LoVo (cell line): Measurements from ENCODE around the gene ABHD4.
"Not testable (repeated sequence)": the region's sequence is repeated elsewhere in the genome, so short reads cannot be mapped to it uniquely, and the experiment has no call there.

ENCODE experiments used
- DNase-seq: peaks from one replicate; pipeline ENCODE4 v3.0.0-alpha.2; 2016; ENCODE audit warnings: low spot score

ABHD4 gene

DNA sequence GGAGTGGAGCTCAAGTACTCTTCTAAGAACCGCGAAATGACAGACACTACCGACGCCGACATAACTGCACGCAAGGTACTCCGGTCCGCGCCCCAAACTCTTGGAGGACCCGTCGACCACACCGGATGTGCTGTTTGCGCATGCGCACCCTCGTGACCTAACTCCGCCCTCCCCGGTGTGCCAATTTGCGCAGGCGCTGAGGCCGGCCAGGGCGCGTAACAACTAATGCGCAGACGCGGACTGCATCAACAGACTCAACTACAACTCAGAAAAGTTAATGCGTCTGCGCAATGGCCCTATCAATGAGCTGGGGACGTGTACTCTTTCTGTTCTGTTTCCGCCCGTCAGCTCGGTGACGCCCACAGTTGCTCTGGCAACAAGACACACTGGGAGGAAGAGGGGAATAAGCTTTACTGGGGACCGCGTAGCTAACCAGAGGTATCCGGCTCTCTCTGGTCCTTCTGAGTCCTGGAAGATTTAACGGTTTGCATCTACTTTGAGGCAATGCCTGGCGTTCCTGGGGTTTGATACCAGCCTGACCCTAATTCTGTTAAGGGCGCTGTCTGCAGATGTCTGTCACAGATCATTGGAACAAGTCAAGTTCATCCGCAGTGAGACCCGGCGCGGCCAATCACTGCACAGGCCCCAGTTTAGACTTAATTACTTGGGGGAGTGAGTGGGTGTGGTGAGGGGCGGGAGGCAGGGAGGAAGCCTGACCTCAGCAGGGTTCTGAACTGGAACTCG lies 8.8 kb upstream of the ABHD4 start, which contains the start of gene DAD1:
Gene DAD1, minus strand, starts transcription at position 129 of the 744 bp plus-strand sequence. Its CDS starts 67 bp downstream, at position 62.
- peak; percentile 99 for DNase-seq

DNA sequence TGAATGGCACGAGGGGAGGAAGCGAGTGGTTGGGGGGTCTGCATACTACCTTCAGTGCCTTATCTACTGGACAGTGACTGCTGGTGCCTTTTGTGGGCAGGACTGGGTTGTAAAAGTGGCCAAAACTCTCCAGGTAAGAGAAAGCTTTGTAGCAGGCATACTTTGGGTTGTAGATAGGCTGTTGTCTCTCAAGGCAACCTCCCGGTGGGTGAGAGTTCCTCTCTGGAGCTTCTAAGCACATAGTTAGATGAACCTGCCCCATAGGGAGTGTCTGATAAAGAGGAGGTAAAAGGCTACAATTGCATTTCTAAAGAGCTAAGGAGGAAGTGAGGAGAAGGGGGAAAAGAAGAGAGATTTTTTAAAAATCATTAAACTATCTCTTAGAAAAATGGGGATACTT lies 4.9 kb upstream of the ABHD4 start:
- no peak for DNase-seq

DNA sequence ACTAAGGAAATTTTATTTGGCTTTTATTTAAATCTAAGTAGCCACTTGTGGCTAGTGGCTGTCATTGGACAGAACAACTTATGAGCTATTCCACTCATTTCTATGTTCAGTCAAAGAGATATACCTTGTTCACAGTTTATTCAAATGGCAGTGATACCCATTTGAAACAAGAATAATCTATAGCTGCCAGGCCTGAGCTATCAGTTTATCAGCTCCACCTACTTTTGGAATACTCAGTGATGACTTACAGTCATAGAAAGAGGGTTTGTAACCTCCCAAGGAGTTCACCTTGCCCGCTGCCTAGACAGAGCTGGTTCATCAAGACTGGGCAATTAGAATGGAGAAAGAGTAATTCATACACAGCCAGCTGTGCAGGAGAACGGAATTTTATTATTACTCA lies 4.5 kb upstream of the ABHD4 start:
- no peak for DNase-seq

DNA sequence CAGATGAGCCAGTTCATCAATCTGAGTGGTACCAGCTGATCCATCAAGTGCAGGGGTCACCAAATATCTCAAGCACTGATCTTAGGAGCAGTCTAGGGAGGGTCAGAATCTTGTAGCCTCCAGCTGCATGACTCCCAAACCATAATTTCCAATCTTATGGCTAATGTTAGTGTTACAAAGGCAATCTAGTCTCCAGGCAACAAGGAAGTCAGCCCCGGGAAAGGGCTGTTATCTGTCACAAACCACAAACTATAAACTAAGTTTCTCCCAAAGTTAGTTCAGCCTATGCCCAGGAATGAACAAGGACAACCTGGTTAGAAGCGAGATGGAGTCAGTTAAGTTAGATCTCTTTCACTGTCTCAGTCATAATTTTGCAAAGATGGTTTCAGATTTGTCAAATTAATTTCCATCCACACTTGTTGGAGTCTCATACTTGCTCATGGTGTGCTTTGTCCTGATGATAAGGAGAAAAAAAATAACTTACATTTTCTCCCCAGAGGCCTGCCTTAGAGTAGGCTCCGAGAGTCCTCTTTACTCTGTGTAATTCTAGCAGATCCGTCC lies 3.9 kb upstream of the ABHD4 start:
- no peak for DNase-seq

DNA sequence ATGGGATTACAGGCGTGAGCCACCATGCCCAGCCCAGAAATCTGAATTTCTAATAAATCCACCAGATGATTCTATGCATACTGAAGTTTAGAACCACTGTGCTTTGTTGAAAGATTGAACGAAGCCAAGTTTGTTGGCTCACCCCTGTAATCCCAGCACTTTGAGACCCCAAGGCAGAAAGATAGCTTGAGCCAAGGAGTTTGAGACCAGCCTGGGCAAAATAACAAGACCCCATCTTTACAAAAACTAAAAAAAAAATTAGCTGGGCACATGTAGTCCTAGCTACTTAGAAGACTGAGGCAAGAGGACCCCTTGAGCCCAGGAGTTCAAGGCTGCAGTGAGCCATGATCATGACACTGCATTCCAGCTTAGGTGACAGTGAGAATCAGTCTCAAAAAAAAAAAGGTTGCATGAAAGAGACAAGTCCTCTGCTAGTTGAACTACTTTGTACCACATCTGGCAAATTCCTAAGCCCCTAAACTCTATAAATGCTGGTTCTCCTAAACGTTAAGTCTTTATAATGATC lies 1.7 kb upstream of the ABHD4 start:
- DNase-seq, result no peak

DNA sequence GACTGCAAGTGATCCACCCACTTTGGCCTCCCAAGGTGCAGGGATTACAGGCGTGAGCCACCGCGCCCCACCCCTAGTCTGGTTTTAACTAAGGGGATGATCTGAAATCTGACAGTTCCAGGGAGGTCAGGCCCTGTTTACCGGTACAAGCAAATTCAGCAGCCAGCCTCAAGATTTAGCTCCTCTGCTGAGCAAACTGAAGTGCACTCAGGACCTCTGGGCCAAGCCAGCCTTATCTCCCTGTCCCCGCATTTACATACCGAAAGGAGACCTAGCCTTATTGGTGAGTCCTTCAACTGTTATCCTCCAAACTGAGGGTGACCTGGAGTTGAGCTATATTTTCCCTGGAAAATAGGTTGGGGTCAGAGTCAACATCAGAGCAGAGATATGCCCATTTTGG lies 835 bp upstream of the ABHD4 start:
- DNase-seq, result no peak

DNA sequence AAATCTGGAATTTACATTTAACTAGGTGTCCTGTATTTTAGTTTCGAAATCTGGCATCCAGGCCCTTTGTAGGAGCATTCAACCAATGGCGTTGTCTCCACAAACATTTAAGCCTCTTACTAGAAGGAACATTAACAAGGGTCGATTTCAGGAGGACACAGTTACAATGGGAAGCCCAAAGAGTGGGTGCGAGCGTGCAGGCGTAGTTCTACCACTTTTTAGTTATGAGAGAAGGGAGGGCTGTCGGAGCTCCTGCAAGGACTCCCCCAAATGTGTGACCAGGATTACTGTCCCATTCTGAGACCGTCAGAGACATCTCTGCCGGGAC lies 365 bp upstream of the ABHD4 start:
- DNase-seq, result no peak

DNA sequence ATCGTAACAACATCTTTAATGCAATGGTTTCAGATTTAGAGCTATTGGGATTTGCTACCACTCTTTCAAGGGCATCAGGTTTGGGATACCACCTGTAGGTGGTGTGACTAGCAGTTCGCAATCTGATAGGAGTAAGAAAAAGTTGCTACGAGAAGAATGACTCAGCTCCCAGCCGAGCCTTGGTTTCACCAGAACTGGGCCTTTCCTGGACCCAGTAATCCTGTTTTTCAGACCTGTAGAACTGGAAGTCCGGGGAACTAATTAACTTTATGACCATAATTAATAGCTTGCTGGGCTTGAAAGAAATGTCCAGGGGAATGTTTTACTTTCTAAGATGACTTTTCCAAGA lies 770 bp downstream of the ABHD4 start:
- DNase-seq, result peak; percentile 61

DNA sequence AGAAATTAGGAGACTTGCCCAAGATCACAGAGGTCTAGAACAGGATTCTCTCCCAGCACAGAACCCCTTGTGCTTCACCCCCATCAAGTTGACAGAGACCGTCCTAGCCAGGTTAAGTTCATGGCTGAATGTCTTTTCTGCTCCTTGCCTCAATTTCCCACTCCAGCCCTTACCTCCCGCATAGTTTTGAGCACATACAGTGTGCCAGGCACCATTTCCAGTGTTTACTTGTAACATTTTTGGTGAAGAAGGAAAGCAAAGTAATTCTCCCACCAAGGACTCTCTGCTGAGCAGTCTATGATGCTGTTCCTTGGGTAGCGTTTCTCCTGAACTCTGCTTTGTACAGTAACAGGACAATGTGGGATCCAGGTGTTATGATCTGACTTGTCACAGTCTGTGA lies 1.2 kb downstream of the ABHD4 start:
- DNase-seq, result no peak

DNA sequence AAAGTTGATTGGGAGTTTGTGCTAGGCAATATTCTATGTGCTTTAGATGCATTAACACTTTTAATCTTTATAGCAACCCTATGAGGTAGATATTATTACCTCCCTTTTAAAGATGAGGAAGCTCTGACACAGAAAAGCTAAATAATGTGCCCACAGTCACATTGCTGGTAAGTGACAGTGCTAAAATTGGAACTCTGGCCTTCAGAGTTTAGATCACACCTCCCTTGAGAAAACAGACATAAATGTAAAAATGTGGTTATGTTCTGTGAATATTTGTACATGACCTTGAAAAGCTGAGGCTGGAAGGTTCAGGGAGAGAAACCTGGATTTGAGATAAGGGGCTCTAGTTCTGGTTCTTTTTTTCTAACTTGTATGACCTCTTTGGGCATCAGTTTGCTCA lies 1.9 kb downstream of the ABHD4 start:
- no peak for DNase-seq

DNA sequence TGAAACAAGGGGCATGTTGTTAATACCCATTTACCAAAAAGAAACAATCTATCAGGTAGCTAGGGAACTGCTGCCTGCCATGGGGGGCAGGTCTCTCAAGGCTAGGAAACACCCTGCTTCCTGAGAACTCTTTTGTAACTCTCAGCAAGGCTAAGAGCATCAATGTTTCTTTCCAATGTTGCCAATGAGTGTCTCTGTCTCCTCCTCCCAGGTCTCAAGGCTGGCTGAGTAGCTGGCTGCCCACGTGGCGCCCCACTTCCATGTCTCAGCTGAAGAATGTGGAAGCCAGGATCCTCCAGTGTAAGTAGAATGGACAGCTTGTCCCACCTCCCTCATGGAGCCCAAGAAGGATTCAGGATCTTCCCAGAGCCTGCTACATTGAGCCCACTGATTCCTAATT lies 3.4 kb downstream of the ABHD4 start:
- DNase-seq, result no peak

DNA sequence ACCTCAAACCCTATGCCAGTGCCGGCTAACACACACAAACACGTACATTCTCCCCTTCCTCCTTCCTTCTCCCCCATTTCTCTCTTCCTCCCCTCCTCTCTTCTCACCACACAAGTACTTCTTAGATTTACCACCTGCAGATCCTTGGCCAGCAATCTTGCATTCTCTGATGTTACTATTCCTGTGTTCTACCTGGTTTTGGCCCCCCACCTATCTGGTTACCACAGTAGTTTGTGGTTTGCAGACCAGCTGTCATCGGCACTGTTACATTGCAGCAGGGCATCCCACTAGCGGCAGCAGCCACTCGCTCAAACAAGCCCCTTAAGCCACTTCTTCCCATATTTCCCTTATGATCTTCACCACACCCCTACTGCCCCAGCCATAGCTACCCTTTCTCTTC lies 3.9 kb downstream of the ABHD4 start:
- no peak for DNase-seq

DNA sequence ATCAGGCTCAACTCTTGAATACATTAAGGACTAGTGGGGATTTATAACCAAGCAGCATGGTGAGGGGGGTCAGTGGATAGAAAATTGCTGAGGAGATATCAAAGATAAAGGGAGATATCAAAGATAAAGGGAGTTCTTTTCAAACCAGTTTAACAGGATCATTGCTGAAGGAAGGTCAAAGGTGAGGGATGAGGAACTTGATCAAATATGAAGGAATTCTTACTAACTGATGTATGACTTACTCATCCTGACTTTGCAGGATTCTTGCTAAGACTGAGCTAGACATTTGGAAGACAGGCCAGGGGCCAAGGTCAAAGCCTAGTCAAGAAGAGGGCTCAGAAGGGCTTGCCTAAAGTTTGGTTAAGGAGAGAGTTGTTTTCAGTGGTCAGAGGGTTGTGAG lies 4.8 kb downstream of the ABHD4 start:
- DNase-seq, result no peak

DNA sequence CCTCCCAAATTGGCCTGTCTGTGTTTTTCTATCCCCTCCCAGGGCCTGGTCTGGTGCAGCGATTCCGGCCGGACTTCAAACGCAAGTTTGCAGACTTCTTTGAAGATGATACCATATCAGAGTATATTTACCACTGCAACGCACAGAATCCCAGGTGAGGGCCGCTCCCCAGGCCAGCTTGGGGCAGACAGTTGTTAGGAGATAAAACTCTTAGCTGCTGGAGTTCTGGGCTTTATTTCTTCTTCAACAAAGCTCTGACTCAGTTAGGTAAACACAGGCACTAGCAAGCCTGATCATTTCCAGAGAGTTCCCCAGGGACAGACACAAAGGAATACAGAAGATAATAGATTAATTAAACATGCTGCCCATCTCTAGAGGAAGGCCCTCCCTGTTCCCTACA lies 8.3 kb downstream of the ABHD4 start:
- no peak for DNase-seq

DNA sequence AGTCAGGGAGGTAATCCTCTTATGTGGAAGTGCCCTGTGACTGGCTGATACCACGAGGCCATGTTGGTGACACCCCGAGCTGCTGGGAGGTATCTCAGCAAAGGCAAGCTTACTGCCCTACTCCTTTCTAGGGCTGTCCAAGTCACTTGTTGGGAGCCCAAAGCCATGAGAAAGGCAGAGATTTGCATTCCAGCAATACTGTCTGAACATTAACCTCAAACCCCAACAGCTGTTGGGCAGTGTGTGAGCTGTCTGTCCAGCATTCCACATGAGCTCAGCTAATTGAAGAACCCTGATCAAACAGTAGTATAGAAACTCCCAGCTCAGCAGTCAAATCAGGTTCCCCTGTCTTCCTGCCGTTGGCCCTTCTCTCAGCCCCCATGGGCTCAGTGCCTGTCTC lies 9.2 kb downstream of the ABHD4 start:
- DNase-seq, result no peak

DNA sequence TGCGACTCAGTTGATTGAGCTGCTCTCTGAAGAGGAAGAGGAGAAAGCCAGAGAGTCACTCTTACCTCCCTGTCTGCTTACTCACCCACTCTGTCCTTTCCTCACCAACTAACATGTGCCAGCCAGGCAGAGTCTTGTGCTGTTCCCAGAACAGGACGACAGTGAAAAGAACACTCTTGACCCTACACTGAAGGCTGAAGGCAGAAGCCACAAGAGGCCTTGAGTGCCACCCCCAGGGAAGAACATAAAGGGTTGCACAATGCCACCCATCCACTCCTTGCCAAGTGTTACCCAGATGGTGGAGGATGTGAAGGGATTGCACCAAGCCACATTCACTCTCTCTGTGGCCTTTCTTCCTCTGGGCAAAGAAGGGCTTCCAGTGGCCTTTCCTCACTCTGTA lies 12.8 kb downstream of the ABHD4 start:
- DNase-seq, result no peak

DNA sequence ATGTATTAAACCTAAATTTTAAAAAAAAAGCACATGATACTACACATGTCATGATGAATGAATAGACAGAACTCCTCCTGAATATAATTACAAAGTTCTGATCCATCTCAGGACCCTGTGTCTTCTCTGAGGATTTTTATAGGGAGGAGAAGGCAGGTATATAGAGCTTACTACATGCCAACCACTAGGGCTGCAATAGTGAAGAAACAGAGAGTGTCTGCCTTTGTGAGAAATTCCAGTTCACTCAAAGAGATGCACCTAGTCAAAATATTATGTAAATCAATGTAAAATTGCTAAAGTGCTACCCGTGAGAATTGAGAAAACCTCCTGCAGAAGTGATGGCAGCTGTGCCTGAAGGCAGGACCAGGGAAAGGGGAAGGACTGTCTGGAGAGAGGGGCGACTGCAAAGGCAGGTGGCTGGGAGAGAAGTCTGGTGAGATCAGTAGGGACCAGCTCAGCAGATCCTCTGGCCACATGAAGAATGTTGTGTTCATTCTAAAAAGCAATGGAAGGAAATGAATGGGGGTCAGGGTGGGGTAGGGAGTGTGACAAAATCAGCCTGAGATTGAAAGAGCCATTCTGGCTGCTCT lies 15.1 kb downstream of the ABHD4 start:
- DNase-seq, result no peak

DNA sequence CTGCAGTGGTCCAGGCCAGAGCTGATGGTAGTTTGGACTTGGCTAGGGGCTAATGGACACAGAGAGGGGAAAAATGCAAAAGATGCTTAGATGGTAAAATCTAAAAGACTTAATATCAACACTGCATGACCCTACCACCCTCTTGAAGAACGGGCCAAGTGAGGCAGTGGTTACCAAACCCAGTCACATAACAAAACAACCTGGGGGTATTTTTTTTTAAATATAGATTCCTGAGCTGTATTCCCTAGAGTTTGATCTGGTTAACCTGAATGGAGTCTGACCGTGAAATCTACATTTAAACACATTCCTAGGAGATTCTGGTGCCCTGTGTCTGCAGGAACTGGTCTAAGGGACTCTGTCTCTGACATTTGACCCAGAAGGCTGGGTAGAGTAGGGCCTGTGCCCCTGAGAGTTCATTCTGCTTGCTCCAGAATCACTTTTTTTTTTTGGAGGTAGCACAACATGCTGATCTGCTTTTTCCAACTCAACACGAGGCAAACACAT lies 15.7 kb downstream of the ABHD4 start:
- no peak for DNase-seq

DNA sequence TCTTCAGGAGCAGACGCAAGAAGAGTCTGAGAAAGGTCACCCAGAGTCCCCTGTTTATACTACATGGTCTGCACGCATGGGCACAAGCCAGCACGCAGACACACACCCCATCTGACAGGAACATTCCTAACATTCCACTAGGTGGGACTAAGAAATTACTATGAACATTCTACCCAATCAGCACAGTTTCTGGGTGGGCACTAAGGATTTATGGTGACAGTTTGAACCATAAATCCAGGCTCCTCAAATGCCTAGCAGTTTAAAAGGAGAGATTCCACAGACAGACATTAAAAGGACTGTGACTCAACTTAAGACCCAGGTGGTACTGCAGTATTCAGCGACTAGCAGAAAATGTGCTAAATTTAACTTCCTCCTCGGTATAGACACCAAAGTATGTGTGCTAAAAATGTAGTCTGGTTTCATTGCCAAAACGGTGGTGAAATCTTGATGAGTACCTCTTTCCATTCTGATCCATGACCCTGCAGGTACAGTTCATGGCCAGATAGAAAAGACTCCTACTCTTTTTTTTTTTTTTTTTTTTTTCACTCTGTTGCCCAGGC lies 16.2 kb downstream of the ABHD4 start:
- peak; percentile 95 for DNase-seq

DNA sequence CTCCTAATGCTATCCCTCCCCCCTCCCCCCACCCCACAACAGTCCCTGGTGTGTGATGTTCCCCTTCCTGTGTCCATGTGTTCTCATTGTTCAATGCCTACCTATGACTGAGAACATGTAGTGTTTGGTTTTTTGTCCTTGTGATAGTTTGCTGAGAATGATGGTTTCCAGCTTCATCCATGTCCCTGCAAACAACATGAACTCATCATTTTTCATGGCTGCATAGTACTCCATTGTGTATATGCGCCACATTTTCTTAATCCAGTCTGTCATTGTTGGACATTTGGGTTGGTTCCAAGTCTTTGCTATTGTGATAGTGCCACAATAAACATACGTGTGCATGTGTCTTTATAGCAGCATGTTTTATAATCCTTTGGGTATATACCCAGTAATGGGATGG lies 17.7 kb downstream of the ABHD4 start:
- not testable (repeated sequence) for DNase-seq

DNA sequence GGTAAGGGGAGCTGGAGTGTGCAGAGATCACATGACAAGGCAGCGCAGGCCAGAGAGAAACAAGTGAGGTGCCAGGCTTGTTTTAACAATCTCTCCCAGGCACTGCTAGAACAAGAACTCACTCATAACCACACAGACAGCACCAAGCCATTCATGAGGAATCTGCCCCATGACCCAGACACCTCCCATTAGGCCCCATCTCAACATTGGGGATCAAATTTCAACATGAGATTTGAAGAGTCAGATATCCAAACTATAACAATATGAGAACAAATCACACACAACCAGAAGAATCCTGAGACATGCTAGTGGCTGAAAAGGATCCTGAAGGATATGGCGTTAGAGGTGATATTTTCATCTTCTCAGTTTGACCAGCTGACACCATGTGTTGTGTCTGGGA lies 24.2 kb downstream of the ABHD4 start:
- no peak for DNase-seq

DNA sequence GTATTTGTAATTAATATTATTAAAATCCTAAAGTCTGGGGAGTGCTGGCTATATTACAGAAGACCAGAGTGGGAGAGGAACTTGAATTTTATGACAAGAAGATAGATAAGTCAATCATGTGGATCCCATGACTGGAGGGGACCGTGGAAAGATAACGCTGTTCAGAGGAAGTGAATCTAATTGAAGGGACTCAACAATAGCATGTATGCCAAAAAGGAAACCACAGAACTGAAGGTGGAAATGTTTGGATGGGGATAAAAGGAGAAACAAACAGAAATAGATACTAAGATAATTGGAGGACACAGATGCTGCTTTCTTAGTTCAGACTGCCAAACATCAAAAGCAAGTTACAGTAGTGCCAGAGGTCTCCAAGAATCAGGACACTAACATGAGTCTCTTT lies 24.9 kb downstream of the ABHD4 start:
- no peak for DNase-seq

DNA sequence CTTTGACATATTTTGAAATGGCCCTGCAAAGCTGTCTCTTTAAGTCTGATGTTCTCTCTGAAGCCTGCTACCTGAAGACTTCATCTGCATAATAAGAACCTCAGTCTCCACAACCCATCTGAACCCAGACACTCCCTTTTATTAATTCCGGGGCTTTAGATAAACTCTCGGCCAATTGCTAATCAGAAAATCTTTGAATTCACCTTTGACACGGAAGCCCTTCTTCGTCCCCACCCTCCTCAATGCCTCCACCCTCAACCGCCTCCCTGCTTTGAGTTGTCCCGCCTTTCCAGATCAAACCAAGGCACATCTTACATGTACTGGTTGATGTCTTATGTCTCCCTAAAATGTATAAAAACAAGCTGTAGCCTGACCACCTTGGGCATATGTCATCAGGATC lies 28.5 kb downstream of the ABHD4 start:
- no peak for DNase-seq
